ENCODE measurements around the gene HOPX. TPM values are rescaled to one million over a fixed set of nuclear protein-coding genes. Genes with fewer than 3 reads are reported as not detected.

HOPX gene
- total and polyA plus RNA-seq, 2 of the 8 experiments (the other 6 are each of a cell fraction or from before 2014, with no cell fraction given), result not detected

- TF ChIP-seq CHD7 (IDR thresholded peaks at IDR 0.05; ENCODE audit: insufficient replicate concordance, low read length), result no peak
- no peak for TF ChIP-seq POU5F1 (IDR thresholded peaks at IDR 0.05; ENCODE audit: low read depth, low read length)
- no peak for TF ChIP-seq HDAC2 (IDR thresholded peaks at IDR 0.05; ENCODE audit: borderline replicate concordance in 1 of 2, low read depth in 2 of 2, low read length in 2 of 2)
- TF ChIP-seq TBP (IDR thresholded peaks at IDR 0.05; ENCODE audit: low read depth, low read length), result no peak
- no peak for TF ChIP-seq TEAD4 (IDR thresholded peaks at IDR 0.05; ENCODE audit: low read depth, low read length)
- TF ChIP-seq CBX5 (IDR thresholded peaks at IDR 0.05; ENCODE audit: low read depth, low read length), result no peak
- no peak for TF ChIP-seq JUND (IDR thresholded peaks at IDR 0.05; ENCODE audit: low read length)
- TF ChIP-seq POLR2A (IDR thresholded peaks at IDR 0.05; ENCODE audit: control extremely low read depth in 1 of 2, low read depth in 2 of 2, low read length in 2 of 2), result no peak
- no peak for TF ChIP-seq TAF1 (IDR thresholded peaks at IDR 0.05; ENCODE audit: low read depth, low read length)
- no peak for TF ChIP-seq EGR1 (IDR thresholded peaks at IDR 0.05; ENCODE audit: borderline replicate concordance, low read depth, low read length)
- no peak for TF ChIP-seq CTBP2 (IDR thresholded peaks at IDR 0.05; ENCODE audit: borderline replicate concordance, insufficient read depth, insufficient read length, low read length)
These were observed 30.1 kb downstream of the HOPX start (continued) for GRCh38 chr4:56651056-56651350.

Measured in H1 (cell line).